ENCODE data around the gene CHKA.

Gene CHKA

GRCh38 chr11:68011051-68011943, 109.9 kb downstream of the CHKA start:
- DNase-seq = no peak

- no peak for DNase-seq
Measured at GRCh38 chr11:68010090-68011041, 110.8 kb downstream of the CHKA start, which contains the start of gene ALDH3B1. Gene ALDH3B1 (plus strand): TSS chr11:68010327. CDS start chr11:68015298, 4,971 bp downstream.

DNA sequence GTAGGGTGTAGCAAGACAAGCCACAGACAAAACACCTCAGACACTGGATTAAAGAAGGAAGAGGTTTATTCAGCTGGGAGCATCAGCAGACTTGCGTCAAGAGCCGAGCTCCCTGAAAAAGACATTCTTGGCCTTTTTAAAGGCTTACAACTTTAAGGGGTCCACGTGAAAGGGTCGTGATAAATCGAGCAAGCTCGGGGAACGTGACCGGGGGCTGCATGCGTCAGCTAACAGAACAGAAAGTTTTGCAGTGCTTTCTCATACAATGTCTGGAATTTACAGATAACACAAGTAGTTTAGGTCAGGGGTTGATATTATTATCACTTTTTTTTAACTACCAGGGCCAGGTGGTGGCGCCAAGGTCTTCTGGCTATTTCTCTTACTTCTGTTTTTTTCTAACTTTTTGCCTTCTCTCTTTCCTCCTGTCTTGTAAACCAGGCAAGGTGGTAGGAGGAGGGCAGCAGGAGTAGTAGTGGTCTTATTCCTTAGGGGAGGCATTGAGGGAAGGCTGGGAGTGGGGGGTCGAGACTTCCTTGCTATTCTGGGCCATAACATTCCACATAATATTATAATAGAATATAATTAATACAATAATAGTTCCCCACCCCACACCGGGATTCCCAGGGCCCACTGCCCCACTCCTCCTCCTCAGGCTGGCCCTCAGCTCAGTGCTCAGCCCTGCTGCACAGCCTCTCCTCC, 111.6 kb downstream of the CHKA start:
- no peak for DNase-seq

GRCh38 chr11:68008381-68009337, 112.5 kb downstream of the CHKA start:
- no peak for DNase-seq

DNA sequence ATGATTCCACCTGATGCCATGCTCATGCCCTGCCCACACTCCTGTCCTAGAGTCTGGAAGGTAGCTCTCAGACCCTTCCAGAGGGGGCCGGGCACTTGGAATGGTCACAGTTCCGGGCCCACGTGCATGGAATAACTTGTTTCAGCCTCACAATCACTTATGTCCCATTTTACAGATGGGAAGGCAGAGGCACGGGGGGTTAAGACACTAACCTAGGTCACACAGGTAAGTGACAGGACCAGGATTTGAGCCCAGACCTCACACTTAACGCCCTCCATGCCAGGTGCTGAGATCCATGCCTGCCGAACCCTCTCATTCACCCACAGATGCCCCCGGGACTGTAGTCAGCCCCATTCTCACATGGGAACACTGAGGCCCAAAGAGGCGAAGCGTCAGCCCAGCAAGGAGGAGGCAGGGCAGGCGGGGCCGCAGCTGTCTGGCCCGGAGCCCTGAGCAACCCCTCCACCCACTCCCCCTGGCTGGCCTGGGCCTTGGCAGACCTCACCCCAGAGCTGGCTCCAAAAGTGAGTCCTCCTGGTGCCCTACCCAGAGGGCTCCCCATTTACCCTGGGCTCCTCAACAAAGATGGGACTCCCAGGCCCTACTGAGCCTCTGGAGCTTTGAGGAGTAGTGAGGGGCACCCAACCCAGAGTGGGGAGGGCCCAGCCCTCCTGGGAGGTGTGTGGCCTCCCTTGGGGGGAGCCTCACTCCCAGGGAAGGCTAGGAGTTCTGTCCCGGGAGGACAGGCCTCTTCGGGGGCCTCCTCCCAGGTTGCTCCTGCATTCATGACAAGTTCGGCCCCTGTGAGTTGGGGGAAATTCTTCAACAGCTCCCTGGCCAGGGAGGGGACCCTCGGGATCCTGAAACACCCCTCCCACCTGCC, 113.4 kb downstream of the CHKA start:
- no peak for DNase-seq

- no peak for DNase-seq
Measured at GRCh38 chr11:68006606-68007166, 114.5 kb downstream of the CHKA start.

- no peak for DNase-seq
Measured at GRCh38 chr11:68004551-68005335, 116.4 kb downstream of the CHKA start.

- peak; percentile 79 for DNase-seq
Measured at GRCh38 chr11:68003846-68004550, 117.2 kb downstream of the CHKA start, which contains the start of gene UNC93B1. Gene UNC93B1 (minus strand): TSS chr11:68004097. CDS start chr11:68004043, 54 bp downstream.

DNA sequence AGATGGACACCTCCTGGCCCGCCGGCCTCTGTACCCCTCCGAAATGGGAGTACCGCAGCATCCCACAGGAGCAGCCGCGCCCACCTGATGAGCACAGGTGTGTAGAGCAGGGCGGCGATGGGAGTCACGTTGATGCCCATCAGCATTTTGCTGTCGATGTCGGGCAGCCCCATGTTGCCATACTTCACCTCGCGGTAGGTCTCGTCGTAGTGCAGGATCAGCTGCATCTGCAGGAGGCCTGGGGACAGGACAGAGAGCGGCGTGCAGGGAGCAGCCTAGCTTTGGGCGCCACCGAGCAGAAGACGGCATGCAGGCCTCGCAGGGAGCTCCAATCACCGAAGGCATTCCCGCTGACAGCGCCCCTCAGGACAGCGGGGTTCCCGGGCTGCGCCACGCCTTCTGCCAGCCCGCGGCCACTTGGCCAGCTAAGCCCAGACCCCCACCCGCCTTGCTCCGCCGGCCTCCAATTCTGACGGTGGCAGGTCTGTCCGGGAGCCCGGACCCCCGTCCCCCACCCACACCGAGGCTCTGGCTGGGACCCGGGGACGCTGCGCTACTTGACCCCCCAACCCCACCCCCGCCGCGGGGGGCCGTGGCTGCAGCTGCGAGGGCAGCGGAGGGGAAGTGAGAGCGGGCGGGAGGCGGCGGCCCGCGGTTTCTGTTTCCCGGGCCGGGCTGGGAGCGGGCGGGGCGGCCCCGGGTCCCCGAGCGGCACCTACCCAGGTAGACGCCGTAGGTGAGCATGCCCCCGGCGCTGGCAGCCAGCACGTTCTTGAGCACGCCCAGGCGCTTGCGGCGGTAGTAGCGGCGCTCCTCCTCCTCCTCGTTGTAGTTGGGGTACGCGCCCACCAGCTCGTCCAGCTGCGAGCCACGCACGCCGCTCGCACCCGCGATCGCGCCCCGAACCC, 118.0 kb downstream of the CHKA start:
- peak; percentile 42 for DNase-seq
